Dendritic cell treated with granulocyte-macrophage colony-stimulating factor and Interleukin-4, amounts not matched to agents 40 ng/mL and 50 ng/mL, for 4 days (primary cell): ENCODE results near the gene SND1.

Source experiments
- H3K27ac Mint-ChIP-seq: one replicate; pipeline ENCODE4 v1.8.0; 2022; ENCODE audit warnings: mild to moderate bottlenecking, mixed read lengths
- H3K27me3 Mint-ChIP-seq: one replicate; pipeline ENCODE4 v1.8.0; 2022; ENCODE audit warnings: mild to moderate bottlenecking, mixed read lengths
- H3K36me3 Mint-ChIP-seq: one replicate; pipeline ENCODE4 v1.8.0; 2022; ENCODE audit warnings: low read depth, mixed read lengths
- H3K4me1 Mint-ChIP-seq: one replicate; pipeline ENCODE4 v1.8.0; 2022; ENCODE audit warnings: low read depth, mixed read lengths
- H3K4me3 Mint-ChIP-seq: one replicate; pipeline ENCODE4 v1.8.0; 2022; ENCODE audit warnings: mild to moderate bottlenecking, moderate library complexity, mixed read lengths
- H3K9me3 Mint-ChIP-seq: one replicate; pipeline ENCODE4 v1.8.0; 2022; ENCODE audit warnings: mixed read lengths
- intact Hi-C: fragments of 100-400 bp; cut with micrococcal nuclease; formaldehyde crosslinking; loops from one replicate; pipeline ENCODE4 v1.15.0; 2022

Gene SND1

DNA sequence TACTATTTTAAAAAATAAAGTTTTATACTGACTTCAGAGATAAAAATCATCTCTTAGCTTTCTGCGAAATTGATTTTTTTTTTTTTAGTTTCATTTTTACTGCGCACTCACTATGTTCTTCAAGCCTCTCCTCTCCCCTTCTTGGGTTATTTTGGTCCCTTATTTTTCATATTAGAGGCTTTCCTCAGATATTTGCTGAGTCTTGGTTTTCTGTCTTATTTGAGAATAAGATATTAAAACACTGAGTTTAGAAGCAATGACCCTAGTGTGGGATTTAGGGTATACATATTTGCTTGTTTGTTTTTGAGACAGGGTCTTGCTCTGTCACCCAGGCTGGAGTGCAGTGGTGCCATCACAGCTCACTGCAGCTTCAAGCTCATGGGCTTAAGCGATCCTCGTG, 59.9 kb downstream of the SND1 start:
- H3K36me3 Mint-ChIP-seq, result peaks cover 93% of the 10 kb centered on the region
- peaks cover 9% of the 10 kb centered on the region for H3K4me1 Mint-ChIP-seq
- H3K27me3 Mint-ChIP-seq, result no peaks in the 10 kb centered on the region
- no peak overlapping the region for H3K27ac Mint-ChIP-seq
- H3K9me3 Mint-ChIP-seq, result no peaks in the 10 kb centered on the region
- intact Hi-C loops, result loop anchor here (10.0 kb wide), 1 partner anchor 323 kb away; the partner anchor contains the start of gene LRRC4
- H3K4me3 Mint-ChIP-seq, result no peak overlapping the region

DNA sequence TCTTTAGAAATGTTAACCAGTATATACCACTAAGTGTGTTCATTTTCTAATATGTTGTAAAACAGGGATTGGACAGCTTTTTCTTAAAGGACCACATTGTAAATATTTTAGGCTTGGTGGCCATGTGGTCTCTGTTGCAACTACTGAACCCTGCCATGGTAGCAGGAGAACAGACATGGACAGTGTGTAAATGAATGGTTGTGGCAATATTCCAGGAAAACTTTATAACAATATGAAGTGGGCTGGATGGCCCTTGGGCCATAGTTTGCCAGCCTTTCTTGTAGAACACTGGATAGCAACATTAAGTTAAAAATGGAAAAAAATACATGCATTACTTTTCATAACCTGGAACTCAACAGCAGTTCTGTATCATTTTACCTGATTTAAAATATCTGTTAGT, 61.0 kb downstream of the SND1 start:
- H3K4me1 Mint-ChIP-seq, result peaks cover 9% of the 10 kb centered on the region
- no peaks in the 10 kb centered on the region for H3K27me3 Mint-ChIP-seq
- no peak overlapping the region for H3K27ac Mint-ChIP-seq
- no peak overlapping the region for H3K4me3 Mint-ChIP-seq
- H3K9me3 Mint-ChIP-seq, result no peaks in the 10 kb centered on the region
- peaks cover 93% of the 10 kb centered on the region for H3K36me3 Mint-ChIP-seq
- intact Hi-C loops, result loop anchor here (10.0 kb wide), 1 partner anchor 322 kb away; the partner anchor contains the start of gene LRRC4

DNA sequence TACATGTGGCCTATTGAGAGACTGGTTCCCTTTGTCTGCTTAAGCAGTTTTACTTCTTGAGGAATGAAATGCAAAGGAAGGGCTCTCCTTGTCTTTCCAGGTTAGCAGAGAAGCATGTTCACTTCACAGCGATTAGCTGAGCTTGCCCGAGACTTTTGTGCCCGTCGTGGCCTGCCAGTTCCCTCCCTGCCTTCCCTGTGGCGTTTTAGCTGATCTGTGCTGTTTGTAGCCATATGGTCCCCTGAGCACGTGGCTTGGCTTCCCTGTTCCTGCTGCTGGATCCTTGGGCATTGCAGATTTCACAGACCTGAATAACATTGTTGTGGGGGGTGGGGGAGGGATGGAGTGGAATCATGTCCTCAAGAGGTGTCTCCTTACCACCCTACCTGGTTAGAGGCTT, 61.8 kb downstream of the SND1 start:
- peaks cover 93% of the 10 kb centered on the region for H3K36me3 Mint-ChIP-seq

DNA sequence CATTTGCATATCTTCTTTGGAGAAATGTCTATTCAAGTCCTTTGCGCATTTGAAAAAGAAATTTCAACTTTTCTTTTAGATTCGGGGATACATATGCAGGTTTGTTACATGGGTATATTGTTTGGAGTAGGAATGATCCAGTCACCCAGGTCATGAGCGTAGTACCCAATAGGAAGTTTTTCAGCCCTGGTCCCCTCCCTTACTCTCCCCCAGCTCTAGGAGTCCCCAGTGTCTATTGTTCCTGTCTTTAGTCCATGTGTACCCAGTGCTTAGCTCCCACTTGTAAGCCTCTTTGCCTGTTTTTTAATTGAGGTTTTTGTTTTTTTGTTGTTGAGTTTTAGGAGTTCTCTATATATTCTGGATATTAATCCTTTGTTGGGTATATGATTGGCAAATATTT, 63.3 kb downstream of the SND1 start:
- Mint-ChIP-seq H3K4me3 (no peak overlapping the region), H3K27ac (no peak overlapping the region), H3K4me1 (peaks cover 9% of the 10 kb centered on the region), H3K36me3 (peaks cover 93% of the 10 kb centered on the region), H3K9me3 (no peaks in the 10 kb centered on the region), H3K27me3 (no peaks in the 10 kb centered on the region)
- intact Hi-C loops, result loop anchor here (10.0 kb wide), 1 partner anchor 320 kb away; the partner anchor contains the start of gene LRRC4

More for the DNA sequence above, 61.8 kb downstream of the SND1 start:
- intact Hi-C loops, result loop anchor here (10.0 kb wide), 1 partner anchor 321 kb away; the partner anchor contains the start of gene LRRC4
- Mint-ChIP-seq H3K4me3 (no peak overlapping the region), H3K27ac (no peak overlapping the region), H3K4me1 (peaks cover 9% of the 10 kb centered on the region), H3K27me3 (no peaks in the 10 kb centered on the region), H3K9me3 (no peaks in the 10 kb centered on the region)

GRCh38 chr7:127715901-127716300, 63.9 kb downstream of the SND1 start:
- Mint-ChIP-seq H3K9me3 (no peaks in the 10 kb centered on the region), H3K36me3 (peaks cover 93% of the 10 kb centered on the region)

DNA sequence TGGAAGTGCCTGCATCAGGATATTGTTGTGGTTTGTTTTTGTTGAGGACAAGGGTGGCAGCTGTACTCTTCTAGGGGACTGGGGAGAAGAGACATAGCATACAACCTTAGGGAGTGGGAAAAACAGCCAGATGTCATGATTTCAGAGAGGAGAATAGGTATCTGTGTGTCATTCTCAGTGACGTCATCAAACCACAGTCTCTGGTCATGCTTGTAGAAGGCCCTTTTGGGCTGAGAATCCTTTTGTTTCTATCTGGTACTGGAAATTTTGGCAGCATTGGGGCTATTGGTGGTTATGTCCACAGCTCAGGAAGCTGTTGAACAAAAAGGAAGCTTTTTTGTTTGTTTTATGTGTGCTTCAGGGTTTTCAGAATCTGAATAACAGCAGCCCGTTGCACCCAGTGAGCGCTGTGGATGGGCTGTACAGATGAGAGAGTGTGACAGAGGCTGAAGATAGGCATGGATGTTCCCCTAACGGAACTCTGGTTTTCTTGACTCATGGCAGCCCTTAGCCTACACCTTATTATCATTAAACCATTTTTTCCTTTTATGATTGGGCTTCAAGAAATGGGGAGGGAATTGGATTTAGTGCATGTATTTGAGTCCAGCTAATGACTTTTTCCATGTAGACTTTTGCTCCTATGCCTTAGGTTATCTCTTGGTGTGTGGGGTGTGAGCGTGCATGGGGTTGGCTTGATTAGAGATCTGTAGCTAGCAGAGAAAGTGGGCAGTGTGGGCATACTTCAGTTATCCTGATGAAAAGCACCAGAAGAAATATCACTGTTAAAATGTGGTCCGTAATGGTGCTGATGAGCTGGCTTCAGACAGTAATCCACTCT, 65.7 kb downstream of the SND1 start:
- Mint-ChIP-seq H3K27me3 (no peaks in the 10 kb centered on the region), H3K4me3 (no peak overlapping the region), H3K36me3 (peaks cover 93% of the 10 kb centered on the region), H3K4me1 (peaks cover 9% of the 10 kb centered on the region), H3K27ac (no peak overlapping the region), H3K9me3 (no peaks in the 10 kb centered on the region)
- intact Hi-C loops, result loop anchor here (10.0 kb wide), 1 partner anchor 317 kb away; the partner anchor contains the start of gene LRRC4

More at GRCh38 chr7:127715901-127716300, 63.9 kb downstream of the SND1 start:
- no peaks in the 10 kb centered on the region for H3K27me3 Mint-ChIP-seq
- H3K27ac Mint-ChIP-seq, result no peak overlapping the region
- no peak overlapping the region for H3K4me3 Mint-ChIP-seq
- H3K4me1 Mint-ChIP-seq, result peaks cover 9% of the 10 kb centered on the region
- intact Hi-C loops, result loop anchor here (10.0 kb wide), 1 partner anchor 319 kb away; the partner anchor contains the start of gene LRRC4

GRCh38 chr7:127718340-127718679, 66.3 kb downstream of the SND1 start:
- Mint-ChIP-seq H3K4me3 (no peak overlapping the region), H3K4me1 (peaks cover 9% of the 10 kb centered on the region), H3K27ac (no peak overlapping the region), H3K27me3 (no peaks in the 10 kb centered on the region), H3K36me3 (peaks cover 96% of the 10 kb centered on the region), H3K9me3 (no peaks in the 10 kb centered on the region)
- intact Hi-C loops, result loop anchor here (10.0 kb wide), 1 partner anchor 316 kb away; the partner anchor contains the start of gene LRRC4

GRCh38 chr7:127726476-127726875, 74.5 kb downstream of the SND1 start:
- no peaks in the 10 kb centered on the region for H3K27me3 Mint-ChIP-seq
- H3K27ac Mint-ChIP-seq, result no peak overlapping the region
- H3K4me1 Mint-ChIP-seq, result peaks cover 3% of the 10 kb centered on the region
- intact Hi-C loops, result no loop called here
- H3K36me3 Mint-ChIP-seq, result peaks cover 92% of the 10 kb centered on the region
- no peaks in the 10 kb centered on the region for H3K9me3 Mint-ChIP-seq
- no peak overlapping the region for H3K4me3 Mint-ChIP-seq

- H3K9me3 Mint-ChIP-seq, result no peaks in the 10 kb centered on the region
- H3K4me3 Mint-ChIP-seq, result no peak overlapping the region
- no peak overlapping the region for H3K27ac Mint-ChIP-seq
- peaks cover 82% of the 10 kb centered on the region for H3K36me3 Mint-ChIP-seq
- intact Hi-C loops, result no loop called here
- H3K4me1 Mint-ChIP-seq, result peaks cover 10% of the 10 kb centered on the region
- H3K27me3 Mint-ChIP-seq, result no peaks in the 10 kb centered on the region
Measured at GRCh38 chr7:127730658-127731276, 78.8 kb downstream of the SND1 start.

- intact Hi-C loops, result no loop called here
- Mint-ChIP-seq H3K27me3 (no peaks in the 10 kb centered on the region), H3K9me3 (no peaks in the 10 kb centered on the region), H3K4me3 (no peak overlapping the region), H3K27ac (no peak overlapping the region), H3K4me1 (peaks cover 10% of the 10 kb centered on the region), H3K36me3 (peaks cover 79% of the 10 kb centered on the region)
Measured at GRCh38 chr7:127731431-127732080, 79.6 kb downstream of the SND1 start.

DNA sequence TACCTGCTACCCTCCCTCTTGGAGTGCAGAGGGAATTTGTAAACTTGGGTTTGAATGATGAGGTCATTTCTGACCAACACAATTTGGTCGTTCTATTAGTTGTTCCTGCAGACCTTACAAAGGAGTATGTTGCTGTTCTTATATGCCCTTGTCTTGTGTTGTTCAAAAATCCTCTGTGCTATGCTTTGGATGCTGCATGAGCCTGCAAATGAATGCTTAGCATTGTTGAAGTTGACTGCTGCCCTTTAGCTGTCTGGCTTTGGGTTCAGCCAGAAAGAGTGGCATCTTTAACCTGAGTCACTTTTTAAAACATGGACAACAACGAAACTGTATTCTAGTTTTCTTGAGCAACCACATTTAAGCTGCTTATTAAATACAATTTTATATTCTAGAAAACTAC, 80.3 kb downstream of the SND1 start:
- Mint-ChIP-seq H3K4me1 (peaks cover 10% of the 10 kb centered on the region), H3K27me3 (no peaks in the 10 kb centered on the region), H3K9me3 (no peaks in the 10 kb centered on the region), H3K36me3 (peaks cover 79% of the 10 kb centered on the region), H3K27ac (no peak overlapping the region), H3K4me3 (no peak overlapping the region)
- intact Hi-C loops, result no loop called here

DNA sequence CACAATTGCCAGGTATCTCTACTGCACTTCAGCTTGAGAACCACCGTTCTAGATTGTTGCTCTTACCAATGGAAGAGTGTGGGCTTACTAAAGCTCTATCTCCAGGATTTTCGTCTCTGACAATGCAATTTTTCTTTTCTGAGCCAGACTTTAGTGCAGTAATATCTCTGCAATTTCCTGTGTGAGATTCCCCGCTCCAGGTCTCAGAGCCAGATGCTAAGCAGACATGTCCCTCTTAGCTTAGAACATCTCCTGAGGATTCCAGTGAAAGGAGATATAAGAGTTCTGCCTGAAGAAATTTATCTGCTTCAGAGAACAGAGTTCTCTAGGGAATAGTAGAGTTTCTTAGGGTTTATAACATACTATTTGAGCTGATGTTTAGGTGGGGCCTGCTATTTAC, 82.0 kb downstream of the SND1 start:
- Mint-ChIP-seq H3K27me3 (no peaks in the 10 kb centered on the region), H3K36me3 (peaks cover 79% of the 10 kb centered on the region), H3K4me3 (no peak overlapping the region), H3K4me1 (peaks cover 10% of the 10 kb centered on the region), H3K9me3 (no peaks in the 10 kb centered on the region), H3K27ac (no peak overlapping the region)
- intact Hi-C loops, result no loop called here

- Mint-ChIP-seq H3K4me1 (peaks cover 7% of the 10 kb centered on the region), H3K36me3 (peaks cover 75% of the 10 kb centered on the region), H3K27ac (no peak overlapping the region), H3K4me3 (no peak overlapping the region), H3K27me3 (no peaks in the 10 kb centered on the region), H3K9me3 (no peaks in the 10 kb centered on the region)
- intact Hi-C loops, result no loop called here
Measured at GRCh38 chr7:127736511-127736910, 84.5 kb downstream of the SND1 start.

- intact Hi-C loops, result no loop called here
- Mint-ChIP-seq H3K27me3 (no peaks in the 10 kb centered on the region), H3K27ac (no peak overlapping the region), H3K9me3 (no peaks in the 10 kb centered on the region), H3K36me3 (peaks cover 59% of the 10 kb centered on the region), H3K4me3 (no peak overlapping the region), H3K4me1 (no peaks in the 10 kb centered on the region)
Measured at GRCh38 chr7:127738859-127739258, 86.9 kb downstream of the SND1 start.
